GM12873 (cell line): ENCODE results near the gene NECTIN2.

Source experiments
- TF ChIP-seq, protein P1 (sequence below): IDR thresholded peaks from 2 replicates; pipeline ENCODE4 v1.5.1; 2012; ENCODE audit warnings: low read depth, mild to moderate bottlenecking, moderate library complexity, low read length, control low read depth; ENCODE audit not compliant: insufficient read depth; ENCODE audit errors: missing control alignments

The NECTIN2 gene

DNA sequence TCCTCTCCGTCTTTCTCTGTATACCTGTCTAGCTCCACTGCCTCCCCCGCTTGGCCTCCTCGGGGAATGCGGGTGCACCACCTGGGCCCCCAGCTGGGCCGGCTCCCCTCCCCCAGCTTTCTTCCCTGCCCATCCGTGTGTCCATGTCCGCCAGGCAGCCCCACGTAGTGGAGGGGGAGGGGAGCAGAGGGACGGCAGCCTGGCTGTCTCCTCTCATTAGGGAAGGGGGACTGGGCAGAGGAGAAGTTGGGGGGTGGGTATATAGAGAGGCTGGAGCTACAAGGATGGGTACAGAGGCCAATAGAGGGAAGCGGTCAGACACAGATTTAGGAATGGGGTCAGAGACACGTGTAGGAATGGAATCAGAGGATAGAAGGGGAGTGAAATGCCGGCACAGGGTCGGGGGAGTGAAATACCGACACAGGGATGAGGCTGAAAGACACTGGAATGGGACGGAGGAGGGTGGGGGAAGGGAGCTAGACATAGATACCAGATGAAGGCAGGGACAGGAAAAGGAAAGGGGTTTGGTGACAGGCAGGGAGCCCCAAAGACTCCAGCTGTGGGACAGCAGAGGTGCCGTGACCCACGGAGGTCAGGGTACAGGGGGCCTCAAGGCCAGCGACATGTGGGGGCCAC lies 2.8 kb downstream of the NECTIN2 start:
- TF ChIP-seq, protein P1, sequence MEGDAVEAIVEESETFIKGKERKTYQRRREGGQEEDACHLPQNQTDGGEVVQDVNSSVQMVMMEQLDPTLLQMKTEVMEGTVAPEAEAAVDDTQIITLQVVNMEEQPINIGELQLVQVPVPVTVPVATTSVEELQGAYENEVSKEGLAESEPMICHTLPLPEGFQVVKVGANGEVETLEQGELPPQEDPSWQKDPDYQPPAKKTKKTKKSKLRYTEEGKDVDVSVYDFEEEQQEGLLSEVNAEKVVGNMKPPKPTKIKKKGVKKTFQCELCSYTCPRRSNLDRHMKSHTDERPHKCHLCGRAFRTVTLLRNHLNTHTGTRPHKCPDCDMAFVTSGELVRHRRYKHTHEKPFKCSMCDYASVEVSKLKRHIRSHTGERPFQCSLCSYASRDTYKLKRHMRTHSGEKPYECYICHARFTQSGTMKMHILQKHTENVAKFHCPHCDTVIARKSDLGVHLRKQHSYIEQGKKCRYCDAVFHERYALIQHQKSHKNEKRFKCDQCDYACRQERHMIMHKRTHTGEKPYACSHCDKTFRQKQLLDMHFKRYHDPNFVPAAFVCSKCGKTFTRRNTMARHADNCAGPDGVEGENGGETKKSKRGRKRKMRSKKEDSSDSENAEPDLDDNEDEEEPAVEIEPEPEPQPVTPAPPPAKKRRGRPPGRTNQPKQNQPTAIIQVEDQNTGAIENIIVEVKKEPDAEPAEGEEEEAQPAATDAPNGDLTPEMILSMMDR = no peak

DNA sequence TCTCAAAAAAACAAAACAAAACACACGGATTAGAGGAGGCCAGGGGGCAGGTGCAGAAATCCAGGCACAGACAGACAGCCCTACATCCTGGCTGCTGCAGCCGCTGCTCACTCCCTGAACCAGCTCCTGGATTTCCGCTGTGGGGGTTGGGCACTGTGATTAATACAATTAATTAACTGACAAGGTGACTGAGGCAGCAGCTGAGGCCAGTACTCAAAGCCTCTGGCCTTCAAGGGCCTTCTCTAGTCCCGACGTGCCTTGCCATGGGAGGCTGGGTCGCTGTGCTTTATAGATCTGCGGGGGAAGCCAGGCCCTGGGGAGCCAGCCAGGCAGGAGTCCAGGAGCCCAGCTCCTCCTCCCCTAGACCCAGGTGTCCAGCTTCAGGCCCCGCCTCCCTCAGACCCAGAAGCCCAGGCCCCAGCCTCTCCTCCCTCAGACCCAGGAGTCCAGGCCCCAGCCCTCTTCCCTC lies 4.6 kb downstream of the NECTIN2 start:
- TF ChIP-seq, protein P1 = no peak

DNA sequence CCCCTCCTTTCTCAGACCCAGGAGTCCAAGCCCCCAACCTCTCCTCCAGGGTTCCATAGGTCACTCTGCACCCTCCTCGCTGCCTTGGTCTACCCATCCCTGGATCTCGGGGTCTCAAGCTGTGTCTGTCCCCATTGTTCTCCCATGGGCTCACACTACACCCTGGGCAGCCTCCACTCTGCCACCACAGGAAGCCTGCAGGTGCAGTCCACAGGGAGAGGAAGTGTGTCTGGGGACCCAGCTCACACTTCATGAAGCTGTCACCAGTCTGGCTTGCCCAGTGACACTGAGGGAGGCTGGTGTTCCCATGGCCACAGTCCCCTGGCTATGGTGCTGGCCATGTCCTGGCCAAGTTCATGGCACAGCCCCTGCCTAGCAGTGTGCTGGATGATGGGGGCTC lies 5.3 kb downstream of the NECTIN2 start:
- TF ChIP-seq, protein P1 = no peak

GRCh38 chr19:44855606-44856005 lies 9.5 kb downstream of the NECTIN2 start:
- TF ChIP-seq, protein P1 = no peak

GRCh38 chr19:44856421-44857083 lies 10.5 kb downstream of the NECTIN2 start:
- TF ChIP-seq, protein P1 = no peak

DNA sequence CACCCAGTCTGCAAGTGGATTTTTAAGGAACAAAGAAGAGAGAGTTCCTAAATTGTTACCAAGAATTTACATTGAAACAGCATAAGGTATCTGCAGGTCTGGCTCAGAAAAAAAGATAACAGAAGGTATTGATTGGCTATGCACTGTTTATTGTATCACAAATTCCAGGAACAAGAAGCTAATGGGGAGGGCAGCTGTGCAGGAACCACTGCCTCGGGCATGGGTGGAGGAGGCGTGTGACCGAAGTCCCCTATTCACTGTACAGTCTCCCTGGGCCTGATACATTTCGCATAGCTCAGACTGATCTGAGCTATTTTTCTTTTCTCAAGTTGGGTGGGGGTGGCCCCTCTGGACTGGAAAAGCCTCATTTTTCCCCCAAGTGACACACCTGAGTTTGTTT lies 11.7 kb downstream of the NECTIN2 start:
- TF ChIP-seq, protein P1 = no peak

GRCh38 chr19:44863990-44864389 lies 17.9 kb downstream of the NECTIN2 start:
- TF ChIP-seq, protein P1 = no peak
